GM10266 (cell line): ENCODE data around the gene PROCR.
"Not testable (repeated sequence)": the region's sequence is repeated elsewhere in the genome, so short reads cannot be mapped to it uniquely, and the experiment has no call there.

Source experiments
- DNase-seq: peaks from one replicate; pipeline ENCODE4 v3.0.0; 2012; ENCODE audit errors: extremely low spot score
- TF ChIP-seq, protein P1 (sequence below): IDR thresholded peaks from 2 replicates; pipeline ENCODE4 v1.5.1; 2012; ENCODE audit warnings: mild to moderate bottlenecking, low read depth; ENCODE audit not compliant: control insufficient read depth, insufficient read depth; ENCODE audit errors: missing control alignments

Gene PROCR

DNA sequence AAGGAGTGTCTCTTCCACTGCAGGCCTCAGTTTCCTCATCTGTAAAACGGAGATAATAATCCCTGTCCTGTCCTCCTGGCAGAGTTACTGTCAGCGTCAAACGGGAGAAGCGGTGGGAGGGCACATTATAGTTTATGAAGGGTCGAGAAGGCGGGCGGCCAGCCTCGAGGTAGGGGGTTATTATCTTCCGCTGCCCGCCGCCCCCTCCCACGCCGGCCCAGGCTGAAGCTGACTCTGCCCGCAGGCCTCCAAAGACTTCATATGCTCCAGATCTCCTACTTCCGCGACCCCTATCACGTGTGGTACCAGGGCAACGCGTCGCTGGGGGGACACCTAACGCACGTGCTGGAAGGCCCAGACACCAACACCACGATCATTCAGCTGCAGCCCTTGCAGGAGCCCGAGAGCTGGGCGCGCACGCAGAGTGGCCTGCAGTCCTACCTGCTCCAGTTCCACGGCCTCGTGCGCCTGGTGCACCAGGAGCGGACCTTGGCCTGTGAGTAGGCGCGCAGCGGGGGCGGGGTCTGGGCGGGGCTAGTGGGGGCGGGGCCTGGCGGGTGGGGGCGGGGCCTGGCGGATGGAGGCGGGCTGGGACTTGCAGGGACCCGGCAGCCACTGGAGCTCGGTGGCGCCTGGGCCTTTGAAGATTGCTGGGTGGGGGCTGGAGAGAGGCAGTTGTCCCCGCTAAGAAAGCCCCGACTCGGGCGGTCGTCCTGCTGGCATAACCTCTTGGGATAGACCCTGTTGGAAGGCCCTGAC lies 2.8 kb downstream of the PROCR start:
- TF ChIP-seq, protein P1, sequence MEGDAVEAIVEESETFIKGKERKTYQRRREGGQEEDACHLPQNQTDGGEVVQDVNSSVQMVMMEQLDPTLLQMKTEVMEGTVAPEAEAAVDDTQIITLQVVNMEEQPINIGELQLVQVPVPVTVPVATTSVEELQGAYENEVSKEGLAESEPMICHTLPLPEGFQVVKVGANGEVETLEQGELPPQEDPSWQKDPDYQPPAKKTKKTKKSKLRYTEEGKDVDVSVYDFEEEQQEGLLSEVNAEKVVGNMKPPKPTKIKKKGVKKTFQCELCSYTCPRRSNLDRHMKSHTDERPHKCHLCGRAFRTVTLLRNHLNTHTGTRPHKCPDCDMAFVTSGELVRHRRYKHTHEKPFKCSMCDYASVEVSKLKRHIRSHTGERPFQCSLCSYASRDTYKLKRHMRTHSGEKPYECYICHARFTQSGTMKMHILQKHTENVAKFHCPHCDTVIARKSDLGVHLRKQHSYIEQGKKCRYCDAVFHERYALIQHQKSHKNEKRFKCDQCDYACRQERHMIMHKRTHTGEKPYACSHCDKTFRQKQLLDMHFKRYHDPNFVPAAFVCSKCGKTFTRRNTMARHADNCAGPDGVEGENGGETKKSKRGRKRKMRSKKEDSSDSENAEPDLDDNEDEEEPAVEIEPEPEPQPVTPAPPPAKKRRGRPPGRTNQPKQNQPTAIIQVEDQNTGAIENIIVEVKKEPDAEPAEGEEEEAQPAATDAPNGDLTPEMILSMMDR = no peak
- DNase-seq = no peak

- DNase-seq = no peak
- TF ChIP-seq, protein P1 = no peak
These were observed 4.3 kb downstream of the PROCR start for GRCh38 chr20:35176132-35176531.

DNA sequence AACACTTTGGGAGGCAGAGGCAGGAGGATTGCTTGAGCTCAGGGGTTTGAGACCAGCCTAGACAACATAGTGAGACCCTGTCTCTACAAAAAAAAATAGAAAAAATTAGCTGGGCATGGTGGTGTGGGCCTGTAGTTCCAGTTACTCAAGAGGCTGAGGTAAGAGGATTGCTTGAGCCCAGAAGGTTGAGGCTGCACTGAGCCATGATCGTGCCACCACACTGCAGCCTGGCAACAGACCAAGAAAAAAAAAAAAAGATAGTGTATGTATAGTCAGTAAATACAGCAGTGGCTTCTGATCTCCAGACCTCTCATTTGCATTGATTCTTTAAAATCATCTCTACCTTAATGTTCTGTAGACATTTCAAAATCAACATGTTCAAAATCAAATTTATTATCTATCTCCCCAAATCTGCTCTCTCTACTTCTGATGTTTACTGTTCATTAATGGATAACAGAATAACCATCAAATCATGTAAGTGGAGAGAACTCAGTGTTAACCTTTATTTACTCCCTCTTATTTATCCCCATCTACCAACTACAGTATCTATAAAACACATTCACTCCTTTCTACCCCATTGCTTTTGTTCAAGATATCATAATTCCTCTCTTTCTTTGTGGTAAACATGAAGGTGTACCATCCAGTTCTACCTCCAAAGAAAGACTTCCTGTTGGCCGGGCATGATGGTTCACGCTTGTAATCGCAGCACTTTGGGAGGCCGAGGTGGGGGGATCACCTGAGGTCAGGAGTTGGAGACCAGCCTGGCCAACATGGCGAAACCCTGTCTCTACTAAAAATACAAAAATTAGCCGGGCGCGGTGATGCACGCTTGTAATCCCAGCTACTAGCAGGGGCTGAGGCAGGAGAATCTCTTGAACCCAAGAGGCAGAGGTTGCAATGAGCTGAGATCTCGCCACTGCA lies 7.7 kb downstream of the PROCR start:
- no peak for DNase-seq
- TF ChIP-seq, protein P1 = no peak

- no peak for DNase-seq
- TF ChIP-seq, protein P1 = no peak
These were observed 8.4 kb downstream of the PROCR start for GRCh38 chr20:35180266-35180665.

GRCh38 chr20:35181731-35182130 lies 9.9 kb downstream of the PROCR start:
- DNase-seq = no peak
- TF ChIP-seq, protein P1 = no peak

DNA sequence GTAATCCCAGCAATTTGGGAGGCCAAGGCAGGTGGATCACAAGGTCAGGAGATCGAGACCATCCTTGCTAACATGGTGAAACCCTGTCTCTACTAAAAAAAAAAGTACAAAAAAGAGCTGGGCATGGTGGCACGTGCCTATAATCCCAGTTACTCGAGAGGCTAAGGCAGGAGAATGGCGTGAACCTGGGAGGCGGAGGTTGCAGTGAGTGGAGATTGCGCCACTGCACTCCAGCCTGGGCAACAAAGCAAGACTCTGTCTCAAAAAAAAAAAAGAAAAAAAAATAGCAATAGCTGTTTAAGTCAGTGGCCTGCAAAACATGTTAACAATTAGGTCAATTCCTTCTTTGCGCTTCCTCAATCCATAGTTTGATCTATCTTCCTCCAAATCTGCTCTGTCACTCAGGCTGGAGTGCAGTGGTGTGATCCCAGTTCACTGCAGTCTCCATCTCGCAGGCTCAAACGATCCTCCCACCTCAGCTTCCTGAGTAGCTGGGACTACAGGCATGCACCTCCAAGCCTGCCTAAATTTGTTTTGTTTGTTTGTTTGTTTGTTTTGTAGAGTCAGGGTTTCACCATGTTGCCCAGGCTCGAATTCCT lies 14.9 kb downstream of the PROCR start:
- DNase-seq = not testable (repeated sequence)

DNA sequence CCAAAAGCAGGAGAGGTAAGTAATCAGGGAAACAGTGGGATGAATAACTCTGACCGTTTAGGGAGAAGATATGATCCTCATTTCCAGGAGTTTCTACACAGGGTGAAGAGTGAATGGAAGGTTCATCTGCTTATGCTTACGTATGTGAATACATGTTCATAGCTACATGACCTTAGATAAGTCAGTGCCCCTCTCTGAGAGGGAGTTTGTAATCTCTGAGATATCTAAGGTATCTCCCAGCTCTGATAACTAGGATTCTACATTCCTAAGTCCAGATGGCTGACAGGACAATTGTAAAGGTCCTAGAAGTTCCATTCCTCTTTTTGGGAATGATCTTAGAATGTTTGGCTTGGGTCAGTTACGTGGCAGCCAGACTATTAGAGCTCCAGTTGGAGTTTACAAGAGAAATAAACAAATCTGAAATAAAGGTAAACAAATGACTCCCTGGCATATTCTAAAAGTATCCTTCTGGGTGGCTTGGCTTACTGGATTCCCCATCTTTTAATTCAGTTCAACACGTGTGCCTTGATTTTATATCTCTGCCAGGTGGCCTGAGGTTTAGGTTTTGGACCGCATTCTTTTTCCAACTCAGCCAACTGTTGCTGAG lies 15.8 kb downstream of the PROCR start:
- no peak for DNase-seq
- TF ChIP-seq, protein P1 = no peak

GRCh38 chr20:35189223-35189622 lies 17.4 kb downstream of the PROCR start:
- not testable (repeated sequence) for DNase-seq
